CD4-positive, alpha-beta T cell treated with Interleukin-12 subunit alpha and Interleukin-12 subunit beta, for 1 hour (primary cell): ENCODE data around the gene ARHGAP11A.

Source experiments
- DNase-seq: peaks from one replicate; pipeline ENCODE4 v3.0.0-alpha.2; 2020

ARHGAP11A gene

GRCh38 chr15:32657198-32657883, 42.0 kb downstream of the ARHGAP11A start:
- peak; percentile 41 for DNase-seq

DNA sequence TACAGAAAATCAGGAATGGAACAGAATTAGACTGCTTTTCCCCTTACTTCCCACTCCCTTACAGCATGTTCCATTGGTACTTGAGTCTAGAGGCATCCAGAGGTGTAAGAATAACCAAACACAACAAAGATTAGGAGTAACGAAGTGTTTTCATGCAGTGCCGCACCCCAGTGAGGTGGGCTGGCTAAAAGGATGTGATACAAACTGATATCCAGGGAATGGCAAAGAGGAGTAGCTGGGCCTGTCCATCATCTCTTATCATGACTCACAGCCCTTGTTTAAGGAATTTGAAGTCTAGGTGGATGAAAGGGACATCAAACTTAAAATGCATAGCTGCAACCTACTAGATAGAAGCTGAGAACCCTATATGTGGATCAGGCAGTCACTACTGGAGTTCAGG, 42.6 kb downstream of the ARHGAP11A start:
- no peak for DNase-seq

- DNase-seq, result no peak
Observed at GRCh38 chr15:32659340-32660155, 44.2 kb downstream of the ARHGAP11A start.

- no peak for DNase-seq
Observed at GRCh38 chr15:32663671-32664070, 48.4 kb downstream of the ARHGAP11A start.

GRCh38 chr15:32664796-32665195, 49.5 kb downstream of the ARHGAP11A start:
- no peak for DNase-seq

GRCh38 chr15:32667321-32667720, 52.0 kb downstream of the ARHGAP11A start:
- DNase-seq, result no peak

DNA sequence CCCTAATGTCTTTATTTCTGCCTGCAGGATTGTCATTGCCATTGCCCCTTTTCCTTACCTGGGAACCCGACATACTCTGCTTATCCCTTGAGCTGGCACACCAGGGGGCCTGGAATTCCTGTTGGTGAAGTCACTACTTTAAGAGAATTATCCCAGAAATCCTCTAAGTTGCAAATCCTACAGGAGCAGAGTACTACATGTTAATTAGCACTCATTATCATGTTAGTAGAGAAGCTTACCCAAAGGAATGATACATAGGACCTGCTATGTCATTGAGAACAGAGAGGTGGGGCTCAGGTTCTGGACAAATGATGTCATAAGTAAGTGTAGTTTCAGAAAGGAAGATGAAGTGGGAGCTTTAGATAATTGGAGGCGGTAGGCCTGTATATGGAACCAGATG, 53.6 kb downstream of the ARHGAP11A start:
- no peak for DNase-seq

GRCh38 chr15:32669896-32670611, 54.8 kb downstream of the ARHGAP11A start:
- no peak for DNase-seq

DNA sequence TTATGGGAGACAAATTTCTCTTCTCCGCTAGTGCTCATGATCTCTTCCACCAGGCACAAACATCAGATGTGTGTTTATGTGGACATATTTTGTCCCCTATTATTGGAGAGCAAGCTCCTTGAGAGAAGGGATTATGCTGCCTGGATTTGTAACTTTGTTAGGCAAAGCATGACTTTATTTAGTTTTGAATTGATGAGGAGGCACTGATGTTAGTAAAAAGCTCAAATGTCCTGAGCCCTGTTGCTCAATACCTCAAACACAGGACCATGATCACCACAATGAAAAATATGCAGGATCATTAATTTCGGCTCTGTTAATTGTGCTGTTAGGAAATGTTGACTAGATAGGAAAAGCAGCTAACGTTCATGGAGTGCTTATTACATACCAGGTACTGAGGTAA, 55.3 kb downstream of the ARHGAP11A start:
- no peak for DNase-seq

GRCh38 chr15:32671339-32672325, 56.3 kb downstream of the ARHGAP11A start:
- no peak for DNase-seq

GRCh38 chr15:32674681-32675080, 59.4 kb downstream of the ARHGAP11A start:
- DNase-seq, result no peak

GRCh38 chr15:32675466-32675865, 60.2 kb downstream of the ARHGAP11A start:
- DNase-seq, result no peak

DNA sequence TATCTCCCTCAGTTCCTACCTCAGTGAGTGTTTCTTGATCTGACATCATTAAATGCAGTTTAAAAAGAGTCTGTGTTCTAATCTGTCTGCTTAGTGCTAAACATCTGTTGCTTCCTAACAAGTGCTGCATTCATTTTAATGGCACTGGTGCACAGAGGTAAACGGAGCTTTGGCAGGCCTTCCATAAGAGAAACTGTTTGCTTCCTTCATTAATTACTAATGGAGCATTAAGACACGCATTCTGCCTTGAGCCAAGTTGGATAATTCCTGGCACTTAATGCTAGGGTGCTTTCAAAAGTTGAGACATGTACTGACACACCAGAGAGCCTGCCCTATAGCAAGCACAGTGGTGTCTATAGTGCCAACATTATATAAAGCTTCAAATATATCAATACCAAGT, 60.9 kb downstream of the ARHGAP11A start:
- no peak for DNase-seq

DNA sequence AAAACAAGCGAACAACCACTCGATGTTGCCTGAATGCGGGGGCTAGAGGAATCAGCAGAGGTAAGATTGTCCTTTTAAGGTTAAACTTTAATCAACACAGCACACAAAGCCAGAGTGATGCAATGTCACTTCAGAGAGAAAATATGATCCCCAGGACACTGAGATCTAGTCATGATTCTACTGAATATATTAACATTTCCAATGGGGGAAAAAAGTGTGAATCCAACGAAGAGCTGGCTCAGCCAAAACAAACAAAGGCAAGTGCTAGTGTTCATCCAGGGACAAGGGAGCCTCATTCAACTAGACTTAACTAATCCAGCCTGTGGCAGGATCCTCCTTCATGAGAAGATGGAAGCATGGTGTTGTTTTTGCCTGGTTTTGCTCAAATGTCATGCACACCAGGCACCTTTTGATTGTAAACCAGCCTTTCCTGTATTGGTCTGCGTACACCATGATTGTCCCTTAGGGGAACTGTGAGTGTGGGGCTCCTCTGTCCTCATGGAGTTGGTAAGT, 62.0 kb downstream of the ARHGAP11A start:
- no peak for DNase-seq

DNA sequence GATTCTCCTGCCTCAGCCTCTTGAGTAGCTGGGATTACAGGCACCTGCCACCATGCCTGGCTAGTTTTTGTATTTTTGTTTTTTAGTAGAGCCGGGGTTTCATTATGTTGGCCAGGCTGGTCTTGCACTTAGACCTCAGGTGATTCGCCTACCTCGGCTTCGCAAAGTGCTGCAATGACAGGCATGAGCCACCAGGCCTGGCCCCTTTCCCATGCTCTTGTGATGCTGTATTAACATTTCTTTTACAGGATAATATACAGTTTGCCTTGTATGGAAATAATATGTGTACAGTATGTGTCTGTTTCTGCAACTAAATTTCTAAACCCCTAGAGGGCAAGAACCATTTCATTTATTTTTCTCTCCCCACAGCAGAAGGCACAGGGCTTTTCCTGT, 64.0 kb downstream of the ARHGAP11A start:
- DNase-seq, result no peak

GRCh38 chr15:32682569-32682968, 67.3 kb downstream of the ARHGAP11A start:
- DNase-seq, result no peak

- no peak for DNase-seq
Observed at GRCh38 chr15:32682977-32683630, 67.8 kb downstream of the ARHGAP11A start.

DNA sequence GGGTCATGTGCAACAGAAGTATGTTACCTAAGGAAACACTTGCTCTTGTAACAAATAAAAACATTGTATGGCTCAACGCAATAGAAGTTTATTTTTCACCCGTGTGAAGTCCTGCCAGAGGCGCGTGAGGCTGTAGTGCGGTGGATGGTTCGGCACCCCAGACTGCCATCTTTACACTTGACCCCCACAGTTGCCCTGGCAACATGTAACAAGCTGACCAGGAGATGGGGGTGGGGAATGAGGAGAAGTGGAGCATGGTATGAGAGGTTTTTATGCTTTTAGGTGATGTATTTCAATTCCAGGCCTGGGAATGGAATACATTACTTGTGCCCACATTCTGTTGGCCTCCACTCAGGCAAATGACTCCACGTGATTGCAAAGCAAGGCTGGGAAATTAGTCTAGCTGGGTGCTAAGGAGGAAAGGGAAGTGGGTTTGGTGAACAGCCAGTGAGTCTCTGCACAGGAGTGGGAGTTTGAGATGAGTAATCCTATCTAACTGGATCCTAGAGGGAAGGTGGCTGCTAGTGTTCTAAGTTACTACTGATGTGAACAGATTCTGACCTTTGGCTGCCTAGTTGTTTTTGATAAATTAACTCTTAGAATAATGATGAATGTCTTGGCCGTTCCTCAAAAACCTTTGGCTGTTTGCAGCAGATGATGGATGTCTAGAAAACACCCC, 68.7 kb downstream of the ARHGAP11A start:
- DNase-seq, result no peak

GRCh38 chr15:32685576-32685975, 70.3 kb downstream of the ARHGAP11A start:
- no peak for DNase-seq

GRCh38 chr15:32687556-32687955, 72.3 kb downstream of the ARHGAP11A start:
- no peak for DNase-seq

DNA sequence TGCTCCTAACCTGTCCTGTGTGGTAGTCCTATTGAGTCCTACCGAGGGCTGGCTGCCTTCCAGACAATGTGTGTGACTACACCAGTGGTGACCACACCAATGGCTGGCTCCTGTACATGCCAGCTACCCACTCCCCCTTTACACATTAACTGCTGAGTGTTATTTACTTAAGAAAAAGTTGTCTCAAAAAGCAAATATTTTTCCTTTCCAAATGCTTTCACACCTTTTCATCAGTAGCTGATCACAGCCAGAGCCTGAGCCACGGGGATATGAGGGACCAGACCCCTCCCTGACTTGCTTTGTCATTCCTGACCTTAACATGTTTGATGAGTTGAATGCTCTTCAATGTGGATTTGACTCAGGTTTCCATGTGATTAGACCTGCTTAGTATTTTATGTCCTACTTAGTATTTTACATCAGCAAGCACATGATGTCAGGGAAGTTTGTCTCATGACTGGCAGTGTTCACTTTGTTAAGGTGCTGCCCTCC, 72.9 kb downstream of the ARHGAP11A start:
- DNase-seq, result no peak
